GM12891 (cell line): ENCODE measurements around the gene GFAP.

Experiments
- POLR2A ChIP-seq: IDR thresholded peaks from 2 replicates; pipeline ENCODE4 v1.6.1; 2011; ENCODE audit warnings: low read depth, low read length, control low read depth
- POLR2AphosphoS5 ChIP-seq: IDR thresholded peaks from 2 replicates; pipeline ENCODE4 v1.6.1; 2011; ENCODE audit warnings: low read depth, low read length, control low read depth

- TF ChIP-seq POLR2AphosphoS5, result no peak
- TF ChIP-seq POLR2A, result no peak
Measured at GRCh38 chr17:44864831-44865230, 50.5 kb downstream of the GFAP start.
